Mammary epithelial cell (primary cell): ENCODE results near the gene SLC35E3.

ENCODE experiments used
- EZH2 ChIP-seq: IDR thresholded peaks from 2 replicates; pipeline ENCODE4 v1.6.1; 2012; ENCODE audit warnings: low read length, inconsistent platforms, borderline replicate concordance
- TF ChIP-seq, protein P1 (sequence below), 2 donors: IDR thresholded peaks in 1 of 2; conservative IDR thresholded peaks in 1 of 2; 2 replicates each; pipeline ENCODE4 v1.5.1; 2011 to 2012; ENCODE audit warnings: inconsistent platforms in 2 of 2, low read length in 2 of 2, mild to moderate bottlenecking in 2 of 2, control low read depth in 1 of 2, low read depth in 1 of 2; ENCODE audit not compliant: insufficient read depth in 1 of 2; ENCODE audit errors: extremely low read depth in 1 of 2

DNA sequence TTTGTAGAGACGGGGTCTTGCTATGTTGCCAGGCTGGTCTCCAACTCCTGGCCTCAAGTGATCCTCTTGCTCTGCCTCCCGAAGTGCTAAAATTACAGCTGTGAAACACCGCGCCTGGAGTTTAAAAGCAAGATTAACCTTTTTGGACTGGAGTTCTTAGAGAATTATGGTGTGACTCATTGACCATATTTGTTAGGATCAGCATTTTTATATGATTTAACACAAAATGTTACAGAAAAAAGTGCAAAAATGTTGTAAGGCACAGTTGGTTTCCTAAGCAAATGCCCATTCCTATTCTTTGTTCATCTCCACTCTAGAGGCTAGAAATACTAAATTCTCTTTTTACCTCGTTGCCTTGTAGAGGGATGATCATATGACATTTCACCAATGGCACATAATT lies 27.6 kb downstream of the SLC35E3 start:
- TF ChIP-seq, protein P1, sequence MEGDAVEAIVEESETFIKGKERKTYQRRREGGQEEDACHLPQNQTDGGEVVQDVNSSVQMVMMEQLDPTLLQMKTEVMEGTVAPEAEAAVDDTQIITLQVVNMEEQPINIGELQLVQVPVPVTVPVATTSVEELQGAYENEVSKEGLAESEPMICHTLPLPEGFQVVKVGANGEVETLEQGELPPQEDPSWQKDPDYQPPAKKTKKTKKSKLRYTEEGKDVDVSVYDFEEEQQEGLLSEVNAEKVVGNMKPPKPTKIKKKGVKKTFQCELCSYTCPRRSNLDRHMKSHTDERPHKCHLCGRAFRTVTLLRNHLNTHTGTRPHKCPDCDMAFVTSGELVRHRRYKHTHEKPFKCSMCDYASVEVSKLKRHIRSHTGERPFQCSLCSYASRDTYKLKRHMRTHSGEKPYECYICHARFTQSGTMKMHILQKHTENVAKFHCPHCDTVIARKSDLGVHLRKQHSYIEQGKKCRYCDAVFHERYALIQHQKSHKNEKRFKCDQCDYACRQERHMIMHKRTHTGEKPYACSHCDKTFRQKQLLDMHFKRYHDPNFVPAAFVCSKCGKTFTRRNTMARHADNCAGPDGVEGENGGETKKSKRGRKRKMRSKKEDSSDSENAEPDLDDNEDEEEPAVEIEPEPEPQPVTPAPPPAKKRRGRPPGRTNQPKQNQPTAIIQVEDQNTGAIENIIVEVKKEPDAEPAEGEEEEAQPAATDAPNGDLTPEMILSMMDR (conservative IDR thresholded peaks at IDR 0.05 in 1 of 2, IDR thresholded peaks at IDR 0.05 in 1 of 2; ENCODE audit: extremely low read depth in 1 of 2, insufficient read depth in 1 of 2, low read depth in 1 of 2, low read length in 2 of 2) = no peak
- no peak for TF ChIP-seq EZH2
